HepG2 (cell line): ENCODE results near the gene NHSL1. TPM values are rescaled to one million over a fixed set of nuclear protein-coding genes. Genes with fewer than 3 reads are reported as not detected.

Experiments
- ARNT ChIP-seq: fragments of 450-650 bp; IDR thresholded peaks from 2 replicates; pipeline ENCODE4 v1.6.1; 2017
- BCL6 ChIP-seq: IDR thresholded peaks from 2 replicates; pipeline ENCODE4 v1.6.1; 2016; ENCODE audit warnings: missing genetic modification reagents, missing compliant biosample characterization
- CC2D1A ChIP-seq: sonication (generic); formaldehyde crosslinking; IDR thresholded peaks from 2 replicates; pipeline ENCODE4 v1.8.1; 2023; ENCODE audit warnings: mild to moderate bottlenecking, missing genetic modification reagents
- FOXO1 ChIP-seq: sonication (generic); formaldehyde crosslinking; IDR thresholded peaks from 2 replicates; pipeline ENCODE4 v1.4.0; 2020; ENCODE audit warnings: missing genetic modification reagents
- HMGXB4 ChIP-seq, 2 experiments: sonication (generic) in 1 of 2; formaldehyde crosslinking in 1 of 2; IDR thresholded peaks; 2 replicates each; pipeline versions ENCODE4 v1.4.0 to v1.6.1; 2018 to 2020; ENCODE audit warnings: missing genetic modification reagents in 2 of 2, borderline replicate concordance in 1 of 2, low read depth in 1 of 2, mild to moderate bottlenecking in 1 of 2, missing biosample characterization in 1 of 2
- KLF11 ChIP-seq: IDR thresholded peaks from 2 replicates; pipeline ENCODE4 v1.6.1; 2016; ENCODE audit warnings: missing compliant biosample characterization
- LCORL ChIP-seq, 2 experiments: fragments of 450-650 bp in 1 of 2; sonication (generic) in 1 of 2; formaldehyde crosslinking in 1 of 2; IDR thresholded peaks; 2 replicates each; pipeline versions ENCODE4 v1.5.0 to v1.6.1; 2017 to 2020; ENCODE audit warnings: antibody characterized with exemption in 1 of 2, missing genetic modification reagents in 1 of 2
- MXD1 ChIP-seq: sonication (generic); formaldehyde crosslinking; IDR thresholded peaks from 2 replicates; pipeline ENCODE4 v1.4.0; 2020; ENCODE audit warnings: mild to moderate bottlenecking, missing genetic modification reagents
- NPAS2 ChIP-seq: sonication (generic); formaldehyde crosslinking; IDR thresholded peaks from 2 replicates; pipeline ENCODE4 v1.8.0; 2022; ENCODE audit warnings: mild to moderate bottlenecking, missing genetic modification reagents, borderline replicate concordance
- PBX2 ChIP-seq: IDR thresholded peaks from 2 replicates; pipeline ENCODE4 v1.6.1; 2016; ENCODE audit warnings: control low read depth
- PHF21A ChIP-seq: sonication (generic); formaldehyde crosslinking; IDR thresholded peaks from 2 replicates; pipeline ENCODE4 v1.5.0; 2020; ENCODE audit warnings: mild to moderate bottlenecking, missing genetic modification reagents
- POGK ChIP-seq: sonication (generic); formaldehyde crosslinking; conservative IDR thresholded peaks from 2 replicates; pipeline ENCODE4 v1.8.0; 2022; ENCODE audit warnings: mild to moderate bottlenecking, moderate library complexity, missing genetic modification reagents
- SP4 ChIP-seq: sonication (generic); formaldehyde crosslinking; IDR thresholded peaks from 2 replicates; pipeline ENCODE4 v1.8.1; 2023; ENCODE audit warnings: mild to moderate bottlenecking, missing genetic modification reagents
- SRF ChIP-seq: IDR thresholded peaks from 2 replicates; pipeline ENCODE4 v1.6.1; 2011; ENCODE audit warnings: mild to moderate bottlenecking, low read depth, low read length, moderate library complexity
- THRA ChIP-seq: sonication (generic); formaldehyde crosslinking; IDR thresholded peaks from 2 replicates; pipeline ENCODE4 v1.4.0; 2020; ENCODE audit warnings: missing genetic modification reagents, borderline replicate concordance
- XRCC5 ChIP-seq: fragments of 200-400 bp; formaldehyde crosslinking; optimal IDR thresholded peaks from 2 replicates; pipeline ENCODE3; 2017; ENCODE audit warnings: mild to moderate bottlenecking, low read length
- ZKSCAN8 ChIP-seq: IDR thresholded peaks from 2 replicates; pipeline ENCODE4 v1.6.1; 2016; ENCODE audit warnings: borderline replicate concordance, missing genetic modification reagents, missing compliant biosample characterization
- ZNF781 ChIP-seq: sonication (generic); formaldehyde crosslinking; IDR thresholded peaks from 2 replicates; pipeline ENCODE4 v1.5.1; 2020; ENCODE audit warnings: borderline replicate concordance, mild to moderate bottlenecking, missing genetic modification reagents; ENCODE audit errors: not compliant biosample characterization
- ZNF816 ChIP-seq: sonication (generic); formaldehyde crosslinking; IDR thresholded peaks from 2 replicates; pipeline ENCODE4 v1.8.0; 2022; ENCODE audit warnings: missing genetic modification reagents, mild to moderate bottlenecking, borderline replicate concordance
- ZXDC ChIP-seq: sonication (generic); formaldehyde crosslinking; IDR thresholded peaks from 2 replicates; pipeline ENCODE4 v1.5.0; 2020; ENCODE audit warnings: mild to moderate bottlenecking, missing genetic modification reagents
- polyA plus RNA-seq, 8 experiments: library from polyadenylated mRNA; depleted of rRNA in 3 of 8; stranded (reverse) in 7 of 8; unstranded in 1 of 8; fragments of >200 nt; fragmentation: Illumina TruSeq in 4 of 8; extraction: Trizol in 4 of 8; gene quantifications; 2 replicates each; pipeline versions ENCODE4 v1.2.1 to v1.2.3, GENCODE V29; 2011 to 2016; ENCODE audit warnings: low read depth in 4 of 8, missing spikeins in 1 of 8, mixed read lengths in 1 of 8; ENCODE audit not compliant: insufficient read depth in 1 of 8
- total RNA-seq, 5 experiments: library from RNA; depleted of rRNA; stranded (reverse); fragments of >200 nt; fragmentation: Illumina TruSeq; extraction: Trizol; gene quantifications; 2 replicates each; pipeline ENCODE4 v1.2.3, GENCODE V29; 2016; ENCODE audit warnings: low read depth in 1 of 5

Gene NHSL1
- total and polyA plus RNA-seq, 2 of the 13 experiments (the other 11 are each of a cell fraction or from before 2014, with no cell fraction given), result 24.9 to 53.6 TPM

GRCh38 chr6:138500867-138501446 is 1.7 kb upstream of the NHSL1 start (continued):
- TF ChIP-seq MXD1 (CRISPR knock-in tag), result no peak
- TF ChIP-seq PHF21A, result 0 out of 2 replicates have a peak, but pooled peaks have one; percentile 41
- no peak for TF ChIP-seq SRF
- TF ChIP-seq THRA (CRISPR knock-in tag), result peak; percentile 45; the same call in 1 of the 2 replicates
- peak; percentile 51; the same call in 1 of the 2 replicates for TF ChIP-seq FOXO1 (CRISPR knock-in tag)
- no peak for TF ChIP-seq POGK (CRISPR knock-in tag)
- 0 out of 2 replicates have a peak, but pooled peaks have one; percentile 39 for TF ChIP-seq KLF11 (CRISPR knock-in tag)
- no peak for TF ChIP-seq ARNT
- no peak for TF ChIP-seq PBX2 (CRISPR knock-in tag)
- TF ChIP-seq BCL6 (CRISPR knock-in tag), result peak; percentile 55; the same call in 1 of the 2 replicates
- no peak for TF ChIP-seq CC2D1A (CRISPR knock-in tag)
- no peak for TF ChIP-seq LCORL (IDR thresholded peaks at IDR 0.05)
- 0 out of 2 replicates have a peak, but pooled peaks have one; percentile 47 for TF ChIP-seq LCORL (CRISPR knock-in tag; IDR thresholded peaks at IDR 0.05)
- no peak for TF ChIP-seq ZXDC (CRISPR knock-in tag)
- peak; percentile 20; the same call in 1 of the 2 replicates for TF ChIP-seq ZKSCAN8 (CRISPR knock-in tag)
- 0 out of 4 replicates have a peak, but pooled peaks of 1 of the 2 experiments have one; percentile 23 for TF ChIP-seq HMGXB4 (CRISPR knock-in tag; IDR thresholded peaks at IDR 0.05; ENCODE audit: borderline replicate concordance in 1 of 2, low read depth in 1 of 2)
- no peak for TF ChIP-seq NPAS2 (CRISPR knock-in tag)
- TF ChIP-seq ZNF781, result no peak
- TF ChIP-seq XRCC5, result no peak
- TF ChIP-seq ZNF816, result no peak
- no peak for TF ChIP-seq SP4 (CRISPR knock-in tag)
